GM19372 (cell line): Measurements from ENCODE around the gene GPSM3.

ENCODE experiments used
- ATAC-seq: cut with Tn5 transposase; IDR thresholded peaks from one replicate; pipeline ENCODE4 v1.9.1; 2021; ENCODE audit warnings: mild to moderate bottlenecking, low read depth, moderate library complexity; ENCODE audit not compliant: unreplicated experiment

GPSM3 gene

GRCh38 chr6:32175711-32176475, 16.6 kb downstream of the GPSM3 start, which contains the start of gene AGPAT1:
Gene AGPAT1 (minus strand): TSS chr6:32176084. CDS start chr6:32171496, 4,588 bp downstream.
- ATAC-seq: no peak

GRCh38 chr6:32175322-32175710, 17.1 kb downstream of the GPSM3 start:
- ATAC-seq: no peak

GRCh38 chr6:32174416-32174815, 18.0 kb downstream of the GPSM3 start:
- no peak for ATAC-seq

GRCh38 chr6:32173051-32173727, 19.3 kb downstream of the GPSM3 start:
- ATAC-seq: no peak

GRCh38 chr6:32171234-32171633, 21.2 kb downstream of the GPSM3 start:
- ATAC-seq: no peak

- no peak for ATAC-seq
These were observed 22.1 kb downstream of the GPSM3 start for GRCh38 chr6:32170294-32170693.

GRCh38 chr6:32168807-32169591, 23.4 kb downstream of the GPSM3 start:
- ATAC-seq: no peak

GRCh38 chr6:32168350-32168749, 24.1 kb downstream of the GPSM3 start:
- ATAC-seq: no peak

- ATAC-seq: no peak
These were observed 24.6 kb downstream of the GPSM3 start for GRCh38 chr6:32167761-32168262.

- ATAC-seq: no peak
These were observed 25.2 kb downstream of the GPSM3 start for GRCh38 chr6:32167154-32167760.

- ATAC-seq: no peak
These were observed 25.9 kb downstream of the GPSM3 start for GRCh38 chr6:32166411-32167061.

- no peak for ATAC-seq
These were observed 28.1 kb downstream of the GPSM3 start, which contains the start of gene EGFL8 for GRCh38 chr6:32164295-32164694. Gene EGFL8 (plus strand): TSS chr6:32164595. CDS start chr6:32166166, 1,571 bp downstream.

- no peak for ATAC-seq
These were observed 28.7 kb downstream of the GPSM3 start for GRCh38 chr6:32163559-32164258.

- no peak for ATAC-seq
These were observed 34.4 kb downstream of the GPSM3 start for GRCh38 chr6:32158052-32158451.

GRCh38 chr6:32156891-32157290, 35.6 kb downstream of the GPSM3 start:
- no peak for ATAC-seq

GRCh38 chr6:32154514-32155161, 37.8 kb downstream of the GPSM3 start:
- no peak for ATAC-seq

GRCh38 chr6:32153564-32154513, 38.6 kb downstream of the GPSM3 start, which contains the start of gene PPT2:
Gene PPT2 (plus strand): TSS chr6:32154141. CDS start chr6:32154595, 454 bp downstream.
- ATAC-seq: no peak
